ENCODE data around the gene PNPLA1.

PNPLA1 gene

GRCh38 chr6:36289281-36289878 lies 19.5 kb downstream of the PNPLA1 start:
- peak; percentile 91 for DNase-seq

- DNase-seq, result no peak
Measured at GRCh38 chr6:36290668-36291620, 21.1 kb downstream of the PNPLA1 start.

- no peak for DNase-seq
Measured at GRCh38 chr6:36292170-36292569, 22.3 kb downstream of the PNPLA1 start.

GRCh38 chr6:36296240-36296639 lies 26.4 kb downstream of the PNPLA1 start:
- no peak for DNase-seq

GRCh38 chr6:36297051-36297450 lies 27.2 kb downstream of the PNPLA1 start:
- DNase-seq, result no peak

DNA sequence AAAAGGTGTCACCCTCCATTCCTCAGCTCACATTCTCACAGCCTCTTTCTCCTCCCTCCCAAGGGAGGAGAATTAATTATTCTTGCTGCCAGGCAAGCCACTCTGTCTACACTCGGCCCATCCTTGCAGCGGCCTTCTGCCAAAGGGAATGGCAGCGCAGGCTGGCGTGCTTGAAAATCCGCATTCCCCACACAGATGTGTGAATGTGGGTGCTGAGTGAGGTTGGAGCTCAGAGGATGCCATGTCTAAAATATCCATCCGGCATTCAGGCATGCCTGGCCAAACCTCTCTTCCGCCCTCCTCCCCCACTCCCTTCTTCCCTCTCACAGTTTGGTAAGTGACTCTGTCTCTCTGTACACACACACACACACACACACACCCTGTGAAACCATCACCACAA lies 27.7 kb downstream of the PNPLA1 start:
- no peak for DNase-seq

DNA sequence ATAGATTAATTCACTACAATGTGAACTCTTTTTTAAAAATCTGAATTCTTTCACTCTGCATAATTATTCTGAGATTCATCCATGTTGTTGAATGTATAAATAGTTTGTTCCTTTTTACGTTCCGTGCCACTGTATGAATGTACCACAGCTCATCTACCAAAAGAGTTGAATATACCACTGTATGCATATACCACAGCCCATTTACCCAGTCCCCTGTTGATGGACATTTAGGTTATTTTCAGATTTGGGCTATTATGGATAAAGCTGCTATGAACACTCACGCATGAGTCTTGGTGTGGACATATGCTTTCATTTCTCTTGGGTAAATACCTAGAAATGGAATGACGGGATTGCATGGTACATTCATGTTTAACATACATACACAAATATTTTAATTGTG lies 28.2 kb downstream of the PNPLA1 start:
- no peak for DNase-seq

DNA sequence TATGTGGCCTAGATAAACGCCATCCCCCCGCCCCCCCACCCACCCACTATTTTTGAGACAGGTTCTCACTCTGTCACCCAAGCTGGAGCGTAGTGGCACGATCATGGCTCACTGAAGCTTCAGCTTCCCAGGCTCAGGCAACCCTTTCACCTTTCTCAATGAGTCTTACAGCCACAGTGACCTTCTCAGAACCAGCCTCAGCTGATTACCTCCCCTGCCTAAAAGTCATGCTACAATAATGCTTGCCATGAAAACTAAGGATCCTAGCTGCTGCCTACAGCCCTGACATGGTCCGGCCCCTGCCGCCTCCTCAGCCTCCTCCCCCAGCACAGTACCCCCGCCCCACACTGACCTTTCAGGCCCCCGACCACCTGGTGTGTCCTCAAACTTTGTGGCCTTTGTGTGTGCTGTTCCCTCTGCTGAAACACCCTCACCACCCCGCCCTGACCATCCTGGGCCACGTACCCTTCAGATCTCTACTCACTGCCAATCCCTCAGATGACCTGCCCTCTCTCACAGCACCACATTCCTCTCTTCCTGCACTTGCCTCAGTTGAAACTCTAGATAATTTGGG lies 31.3 kb downstream of the PNPLA1 start:
- DNase-seq, result no peak

DNA sequence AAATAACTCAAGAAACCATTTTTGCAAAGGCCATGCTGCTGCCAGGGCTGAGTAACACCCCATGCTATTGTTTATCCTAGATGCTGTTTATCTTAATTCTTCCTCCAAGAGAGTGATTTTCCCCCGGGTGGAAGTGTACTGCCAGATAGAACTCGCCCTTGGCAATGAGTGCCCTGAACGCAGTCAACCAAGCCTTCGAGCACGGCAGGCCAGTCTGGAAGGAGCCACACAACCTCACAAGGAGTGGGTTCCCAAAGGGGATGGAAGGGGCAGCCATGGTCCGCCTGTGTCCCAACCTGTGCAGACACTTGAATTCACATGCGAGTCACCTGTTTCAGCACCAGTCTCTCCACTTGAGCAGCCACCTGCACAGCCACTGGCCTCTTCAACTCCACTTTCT lies 31.9 kb downstream of the PNPLA1 start:
- no peak for DNase-seq

- DNase-seq, result peak; percentile 74
Measured at GRCh38 chr6:36302227-36302976, 32.5 kb downstream of the PNPLA1 start.

DNA sequence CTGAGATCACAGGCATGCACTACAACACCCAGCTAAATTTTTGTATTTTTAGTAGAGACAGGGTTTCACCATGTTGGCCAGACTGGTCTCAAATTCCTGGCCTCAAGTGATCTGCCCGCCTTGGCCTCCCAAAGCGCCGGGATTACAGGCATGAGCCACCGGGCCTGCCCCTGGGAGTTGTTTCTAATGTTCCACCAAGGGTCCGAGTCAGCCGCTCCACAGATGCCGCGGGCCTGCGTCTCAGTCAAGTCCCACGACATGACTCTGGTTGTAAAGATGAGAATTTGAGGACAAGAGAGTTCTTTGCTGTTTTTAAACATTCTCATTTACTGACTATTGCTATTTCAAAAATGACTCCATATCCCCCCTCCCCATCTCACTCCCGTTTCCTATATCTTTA lies 36.0 kb downstream of the PNPLA1 start:
- DNase-seq, result no peak

- no peak for DNase-seq
Measured at GRCh38 chr6:36306375-36306774, 36.5 kb downstream of the PNPLA1 start.

DNA sequence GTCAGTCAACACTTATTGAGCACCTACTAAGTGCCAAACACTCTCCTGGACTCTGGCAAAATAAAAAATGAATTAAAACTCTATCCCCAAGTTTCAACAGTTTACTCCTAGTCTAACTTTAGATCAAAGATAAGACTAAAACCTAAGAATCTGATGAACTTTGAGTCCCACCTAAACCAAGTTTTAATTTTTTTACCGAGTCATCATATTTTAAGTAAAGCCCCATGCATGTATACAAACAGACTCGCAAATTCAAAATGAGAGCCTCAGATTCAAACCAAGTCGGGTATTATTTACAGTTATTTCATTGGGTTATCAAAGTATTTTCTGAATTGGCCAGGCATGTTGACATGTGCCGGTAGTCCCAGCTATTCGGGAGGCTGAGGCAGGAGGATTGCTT lies 38.7 kb downstream of the PNPLA1 start:
- DNase-seq, result no peak

DNA sequence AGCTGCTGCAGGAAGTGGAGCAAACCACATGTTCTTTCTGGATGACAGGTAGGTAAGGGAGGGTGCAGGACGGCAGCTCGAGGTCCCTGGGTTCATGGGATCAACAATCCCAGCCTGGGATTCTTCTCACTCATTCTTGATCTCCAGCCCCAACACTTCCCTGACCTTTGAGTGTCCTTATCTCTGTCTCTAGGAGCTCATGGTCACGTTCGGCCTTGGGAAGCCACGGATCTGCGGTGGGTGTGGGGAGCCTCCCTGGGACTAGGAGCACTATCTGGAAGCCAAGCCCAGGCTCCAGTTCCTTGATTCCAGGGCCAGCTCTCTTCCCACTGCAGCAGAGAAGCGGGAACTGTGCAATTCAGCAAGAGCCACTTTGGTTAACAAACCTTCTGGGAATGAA lies 39.3 kb downstream of the PNPLA1 start:
- no peak for DNase-seq

DNA sequence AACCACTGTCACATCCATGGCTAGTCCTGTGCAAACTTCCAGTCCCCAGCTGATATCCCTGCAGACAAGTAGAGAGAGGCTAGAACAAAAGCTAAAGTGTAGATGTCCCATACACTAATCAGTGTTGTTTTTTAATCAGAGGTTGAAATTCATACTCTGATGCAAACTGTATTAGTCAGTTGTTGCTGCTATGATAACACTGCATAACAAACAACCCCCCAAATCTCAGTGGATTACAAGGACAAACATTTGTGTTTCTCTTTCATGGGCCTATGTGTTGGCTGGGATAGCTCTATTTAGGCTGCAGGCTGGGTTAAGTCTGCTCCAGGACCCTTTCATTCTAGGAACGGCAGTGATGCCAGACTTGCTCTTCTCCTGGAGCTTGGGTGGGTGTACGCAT lies 40.0 kb downstream of the PNPLA1 start:
- DNase-seq, result no peak

- DNase-seq, result no peak
Measured at GRCh38 chr6:36312854-36313648, 43.2 kb downstream of the PNPLA1 start.

- no peak for DNase-seq
Measured at GRCh38 chr6:36313649-36313936, 43.7 kb downstream of the PNPLA1 start.

- DNase-seq, result no peak
Measured at GRCh38 chr6:36314221-36315014, 44.6 kb downstream of the PNPLA1 start.

- DNase-seq, result no peak
Measured at GRCh38 chr6:36315921-36316320, 46.1 kb downstream of the PNPLA1 start.

- no peak for DNase-seq
Measured at GRCh38 chr6:36317623-36318022, 47.8 kb downstream of the PNPLA1 start.

DNA sequence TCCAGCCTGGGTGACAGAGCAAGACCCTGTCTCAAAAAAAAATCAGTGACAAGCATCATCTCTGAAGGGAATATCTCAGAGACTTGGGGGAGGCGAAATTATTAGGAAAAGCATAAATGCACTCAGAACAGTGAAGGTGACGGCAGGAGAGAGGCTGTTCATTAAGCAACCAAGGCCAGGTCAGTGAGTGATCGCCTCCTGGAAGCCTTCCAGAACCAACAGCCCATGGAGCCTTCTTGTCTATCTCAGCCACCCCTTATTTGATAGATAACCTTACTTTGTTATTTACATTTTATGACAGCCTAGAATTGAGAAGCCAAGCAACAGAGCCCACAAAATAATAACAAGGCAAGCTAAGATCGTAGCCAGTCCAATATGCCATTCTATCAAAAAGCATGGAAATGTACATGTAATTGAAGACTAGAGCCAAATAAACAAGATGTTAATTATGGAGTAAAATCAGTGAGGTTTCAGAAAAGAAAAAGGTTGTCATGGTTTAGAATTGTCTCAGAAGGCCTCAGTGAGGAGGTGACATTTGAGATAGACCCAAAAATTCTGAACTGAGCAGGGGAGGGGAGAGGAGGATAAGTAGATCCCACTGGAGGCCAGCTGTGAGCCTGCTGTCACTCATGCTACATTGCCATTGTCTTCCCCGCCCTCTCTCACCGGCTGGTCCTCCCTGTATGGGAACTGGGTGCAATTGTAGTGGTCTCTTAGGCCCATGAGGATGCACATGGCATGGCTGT lies 49.0 kb downstream of the PNPLA1 start:
- DNase-seq, result no peak
